ENCODE measurements around the gene RBP3. TPM values are rescaled to one million over a fixed set of nuclear protein-coding genes. Genes with fewer than 3 reads are reported as not detected.

The RBP3 gene
- polyA plus RNA-seq, 1 donor from 2014 or later = not detected

DNA sequence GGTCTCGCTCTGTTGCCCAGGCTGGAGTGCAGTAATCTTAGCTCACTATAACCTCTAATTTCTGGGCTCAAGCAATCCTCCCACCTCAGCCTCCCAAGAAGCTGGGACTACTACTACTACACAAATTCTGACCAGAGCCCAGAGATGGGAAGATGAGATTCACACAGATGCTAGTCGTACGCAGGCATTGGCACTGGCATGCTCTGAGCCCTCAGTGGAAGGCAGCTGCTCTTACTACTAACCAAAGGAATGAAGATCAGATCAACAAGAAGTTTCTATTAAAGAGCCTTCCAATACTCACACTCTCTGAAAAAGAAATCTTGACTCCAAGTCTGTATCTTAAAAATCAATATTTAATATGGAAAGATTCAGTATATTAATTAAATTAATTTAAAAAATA is 15.2 kb upstream of the RBP3 start:
- no peak overlapping the region for H3K4me2 ChIP-seq (ENCODE audit: low read length)
- no peaks in the 10 kb centered on the region for H3F3A ChIP-seq (ENCODE audit: insufficient read depth, low read length, poor library complexity, severe bottlenecking)
- H3K79me2 ChIP-seq (replicated peaks; ENCODE audit: insufficient read depth, low read length) = no peaks in the 10 kb centered on the region
- TF ChIP-seq REST (IDR thresholded peaks at IDR 0.05; ENCODE audit: borderline replicate concordance) (no peak), EP300 (conservative IDR thresholded peaks at IDR 0.05; ENCODE audit: poor library complexity, severe bottlenecking) (no peak), EZH2 (IDR thresholded peaks at IDR 0.05; ENCODE audit: borderline replicate concordance, insufficient read depth, low read length, poor library complexity, severe bottlenecking) (no peak), SMC3 (conservative IDR thresholded peaks at IDR 0.05; ENCODE audit: poor library complexity) (no peak), MXI1 (conservative IDR thresholded peaks at IDR 0.05; ENCODE audit: poor library complexity, severe bottlenecking) (no peak), TAF1 (IDR thresholded peaks at IDR 0.05; ENCODE audit: low read depth) (no peak), POLR2AphosphoS5 (IDR thresholded peaks at IDR 0.05) (no peak), CTCF (IDR thresholded peaks at IDR 0.05; ENCODE audit: poor library complexity, severe bottlenecking) (no peak), RAD21 (conservative IDR thresholded peaks at IDR 0.05) (no peak)
- H3K4me3 ChIP-seq (ENCODE audit: low read length) = no peak overlapping the region
- no peaks in the 10 kb centered on the region for H3K36me3 ChIP-seq (ENCODE audit: insufficient read depth, low read length)
- H2AFZ ChIP-seq (ENCODE audit: low read depth, low read length) = no peak overlapping the region
- H3K9ac ChIP-seq (ENCODE audit: low read length) = no peak overlapping the region
- H3K9me2 ChIP-seq (ENCODE audit: insufficient read depth, low read length) = no peaks in the 10 kb centered on the region
- H4K20me1 ChIP-seq (ENCODE audit: insufficient read depth) = no peaks in the 10 kb centered on the region
- no peaks in the 10 kb centered on the region for H3K9me3 ChIP-seq (ENCODE audit: low read length)
- H3K27me3 ChIP-seq (ENCODE audit: insufficient read depth, low read depth, low read length) = no peaks in the 10 kb centered on the region
- H3K27ac ChIP-seq (ENCODE audit: low read length) = no peak overlapping the region

GRCh38 chr10:47333532-47333931 is 14.6 kb upstream of the RBP3 start:
- H3K9ac ChIP-seq (ENCODE audit: low read length) = no peak overlapping the region
- H3K9me2 ChIP-seq (ENCODE audit: insufficient read depth, low read length) = no peaks in the 10 kb centered on the region
- TF ChIP-seq REST (IDR thresholded peaks at IDR 0.05; ENCODE audit: borderline replicate concordance) (no peak), MXI1 (conservative IDR thresholded peaks at IDR 0.05; ENCODE audit: poor library complexity, severe bottlenecking) (no peak), POLR2AphosphoS5 (IDR thresholded peaks at IDR 0.05) (no peak), SMC3 (conservative IDR thresholded peaks at IDR 0.05; ENCODE audit: poor library complexity) (no peak), CTCF (IDR thresholded peaks at IDR 0.05; ENCODE audit: poor library complexity, severe bottlenecking) (no peak), EZH2 (IDR thresholded peaks at IDR 0.05; ENCODE audit: borderline replicate concordance, insufficient read depth, low read length, poor library complexity, severe bottlenecking) (no peak), EP300 (conservative IDR thresholded peaks at IDR 0.05; ENCODE audit: poor library complexity, severe bottlenecking) (no peak), TAF1 (IDR thresholded peaks at IDR 0.05; ENCODE audit: low read depth) (no peak), RAD21 (conservative IDR thresholded peaks at IDR 0.05) (no peak)
- no peaks in the 10 kb centered on the region for H4K20me1 ChIP-seq (ENCODE audit: insufficient read depth)
- H3K79me2 ChIP-seq (replicated peaks; ENCODE audit: insufficient read depth, low read length) = no peaks in the 10 kb centered on the region
- no peak overlapping the region for H3K4me2 ChIP-seq (ENCODE audit: low read length)
- no peak overlapping the region for H2AFZ ChIP-seq (ENCODE audit: low read depth, low read length)
- H3K27me3 ChIP-seq (ENCODE audit: insufficient read depth, low read depth, low read length) = no peaks in the 10 kb centered on the region
- H3K9me3 ChIP-seq (ENCODE audit: low read length) = no peaks in the 10 kb centered on the region
- H3K4me3 ChIP-seq (ENCODE audit: low read length) = no peak overlapping the region
- H3F3A ChIP-seq (ENCODE audit: insufficient read depth, low read length, poor library complexity, severe bottlenecking) = no peaks in the 10 kb centered on the region
- no peaks in the 10 kb centered on the region for H3K36me3 ChIP-seq (ENCODE audit: insufficient read depth, low read length)
- H3K27ac ChIP-seq (ENCODE audit: low read length) = no peak overlapping the region

All from neural cell (in vitro differentiated cells).